Stimulated activated CD8-positive, alpha-beta memory T cell treated with anti-CD3 and anti-CD28 coated beads, Interleukin-15, amount 100 ng/mL, for 48 hours (primary cell): ENCODE results near the gene FAT1.

ENCODE experiments used
- DNase-seq, 2 donors: peaks; one replicate each; pipeline ENCODE4 v3.0.0-alpha.2; 2020; ENCODE audit warnings: low read depth in 2 of 2

Gene FAT1

GRCh38 chr4:186725469-186726425 lies 2.1 kb upstream of the FAT1 start:
- no peak for DNase-seq

- DNase-seq, result no peak
These were observed 1.3 kb upstream of the FAT1 start for GRCh38 chr4:186724864-186725468.

- DNase-seq, result no peak
These were observed 605 bp upstream of the FAT1 start for GRCh38 chr4:186724058-186724863.

- DNase-seq, result no peak
These were observed 812 bp downstream of the FAT1 start for GRCh38 chr4:186722796-186723291.

GRCh38 chr4:186719925-186720694 lies 3.5 kb downstream of the FAT1 start:
- no peak for DNase-seq

GRCh38 chr4:186717556-186717955 lies 6.1 kb downstream of the FAT1 start:
- DNase-seq, result no peak

GRCh38 chr4:186715077-186715476 lies 8.6 kb downstream of the FAT1 start:
- no peak for DNase-seq

GRCh38 chr4:186714006-186714675 lies 9.5 kb downstream of the FAT1 start:
- DNase-seq, result no peak

GRCh38 chr4:186712690-186713089 lies 11.0 kb downstream of the FAT1 start:
- no peak for DNase-seq

GRCh38 chr4:186710521-186711119 lies 13.0 kb downstream of the FAT1 start:
- DNase-seq, result no peak

GRCh38 chr4:186709517-186709916 lies 14.1 kb downstream of the FAT1 start:
- DNase-seq, result no peak

- DNase-seq, result no peak
These were observed 15.1 kb downstream of the FAT1 start for GRCh38 chr4:186708554-186708953.

- no peak for DNase-seq
These were observed 15.7 kb downstream of the FAT1 start for GRCh38 chr4:186707996-186708395.

- DNase-seq, result no peak
These were observed 16.1 kb downstream of the FAT1 start for GRCh38 chr4:186707574-186707973.

GRCh38 chr4:186704057-186704456 lies 19.6 kb downstream of the FAT1 start:
- no peak for DNase-seq

GRCh38 chr4:186703510-186703909 lies 20.1 kb downstream of the FAT1 start:
- DNase-seq, result no peak

GRCh38 chr4:186702940-186703339 lies 20.7 kb downstream of the FAT1 start:
- no peak for DNase-seq

GRCh38 chr4:186702297-186702696 lies 21.4 kb downstream of the FAT1 start:
- DNase-seq, result no peak

GRCh38 chr4:186701788-186702187 lies 21.9 kb downstream of the FAT1 start:
- no peak for DNase-seq

- DNase-seq, result no peak
These were observed 22.4 kb downstream of the FAT1 start for GRCh38 chr4:186701273-186701672.
